Keratinocyte (primary cell): ENCODE data around the gene EVL. TPM values are rescaled to one million over a fixed set of nuclear protein-coding genes. Genes with fewer than 3 reads are reported as not detected.

Experiments
- DNase-seq: peaks from one replicate; pipeline ENCODE4 v3.0.0-alpha.2; 2011; ENCODE audit warnings: low read depth, missing footprints, low spot score
- FAIRE-seq: peaks from 2 replicates; lab custom pipeline; 2011; peaks lifted over from hg19 to GRCh38; lab: Jason Lieb, UNC
- H2AFZ ChIP-seq: 2 replicates; pipeline ENCODE4 v1.6.0; 2012; ENCODE audit warnings: low read length, control low read depth, inconsistent platforms; ENCODE audit not compliant: control insufficient read depth
- H3K27ac ChIP-seq: 2 replicates; pipeline ENCODE4 v1.5.1; 2011; ENCODE audit warnings: low read length; ENCODE audit not compliant: control insufficient read depth, insufficient read depth
- H3K27me3 ChIP-seq: 3 replicates; pipeline ENCODE4 v1.6.0; 2011; ENCODE audit warnings: low read length; ENCODE audit not compliant: control insufficient read depth, insufficient read depth; ENCODE audit errors: extremely low read depth
- H3K36me3 ChIP-seq, 2 experiments: 2 replicates in 1 of 2; 3 replicates in 1 of 2; pipeline ENCODE4 v1.5.1; 2011; ENCODE audit warnings: low read length in 2 of 2, mild to moderate bottlenecking in 1 of 2; ENCODE audit not compliant: control insufficient read depth in 2 of 2, insufficient read depth in 2 of 2; ENCODE audit errors: extremely low read depth in 1 of 2
- H3K4me1 ChIP-seq: 3 replicates; pipeline ENCODE4 v1.5.1; 2011; ENCODE audit warnings: low read length; ENCODE audit not compliant: control insufficient read depth, insufficient read depth; ENCODE audit errors: extremely low read depth
- H3K4me2 ChIP-seq: 3 replicates; pipeline ENCODE4 v1.6.0; 2011; ENCODE audit warnings: low read depth, low read length; ENCODE audit not compliant: control insufficient read depth, insufficient read depth; ENCODE audit errors: extremely low read depth
- H3K4me3 ChIP-seq, 3 experiments: fragments of 200-600 bp in 1 of 3; sonication (generic) in 1 of 3; 2 replicates in 2 of 3; 3 replicates in 1 of 3; pipeline ENCODE4 v1.5.1; 2011 to 2016; ENCODE audit warnings: low read length in 3 of 3, mild to moderate bottlenecking in 3 of 3, control low read depth in 2 of 3, inconsistent platforms in 1 of 3, low read depth in 1 of 3, mixed read lengths in 1 of 3, mixed run types in 1 of 3, moderate library complexity in 1 of 3; ENCODE audit not compliant: control insufficient read depth in 2 of 3, insufficient read depth in 2 of 3; ENCODE audit errors: extremely low read depth in 1 of 3
- H3K79me2 ChIP-seq: 2 replicates; pipeline ENCODE4 v1.6.0; 2012; ENCODE audit warnings: low read length; ENCODE audit not compliant: control insufficient read depth, insufficient read depth
- H3K9ac ChIP-seq: 3 replicates; pipeline ENCODE4 v1.6.0; 2011; ENCODE audit warnings: low read length; ENCODE audit not compliant: control insufficient read depth, insufficient read depth; ENCODE audit errors: extremely low read depth
- H3K9me1 ChIP-seq: 3 replicates; pipeline ENCODE4 v1.6.0; 2011; ENCODE audit warnings: low read length; ENCODE audit not compliant: control insufficient read depth, insufficient read depth; ENCODE audit errors: extremely low read depth
- H3K9me3 ChIP-seq: 2 replicates; pipeline ENCODE4 v1.5.1; 2012; ENCODE audit warnings: low read depth, low read length; ENCODE audit not compliant: control insufficient read depth
- H4K20me1 ChIP-seq: 3 replicates; pipeline ENCODE4 v1.6.0; 2011; ENCODE audit warnings: low read length; ENCODE audit not compliant: control insufficient read depth, insufficient read depth; ENCODE audit errors: extremely low read depth
- CTCF ChIP-seq, 3 experiments: IDR thresholded peaks in 1 of 3; conservative IDR thresholded peaks in 1 of 3; optimal IDR thresholded peaks in 1 of 3; 2 replicates in 2 of 3; 3 replicates in 1 of 3; pipeline versions ENCODE3 to v1.5.1; 2011; ENCODE audit warnings: low read length in 3 of 3, mild to moderate bottlenecking in 3 of 3, moderate library complexity in 2 of 3, control low read depth in 1 of 3, inconsistent platforms in 1 of 3; ENCODE audit not compliant: insufficient read depth in 2 of 3; ENCODE audit errors: extremely low read depth in 1 of 3
- EZH2 ChIP-seq: IDR thresholded peaks from one replicate; pipeline ENCODE4 v1.6.1; 2012; ENCODE audit warnings: inconsistent platforms, mild to moderate bottlenecking, low read length, moderate library complexity
- dilution Hi-C: fragments of 300-500 bp; cut with MboI; formaldehyde crosslinking; loops from one replicate; pipeline ENCODE4 v1.7.0; 2020; ENCODE audit warnings: low sequenced_read_pairs; ENCODE audit not compliant: extremely low pct_ligation_motif_present
- polyA plus RNA-seq, 5 experiments: library from polyadenylated mRNA; depleted of rRNA in 3 of 5; stranded (reverse) in 3 of 5; stranded (forward) in 1 of 5; unstranded in 1 of 5; fragments of >200 nt; gene quantifications; 1 replicate in 1 of 5; 2 replicates in 3 of 5; 3 replicates in 1 of 5; pipeline versions ENCODE4 v1.2.1 to v1.2.3, GENCODE V29; 2011 to 2012; ENCODE audit warnings: missing spikeins in 2 of 5, low read depth in 1 of 5, low replicate concordance in 1 of 5

The EVL gene
- polyA plus RNA-seq, 1 donor (not counting 4 experiments of a cell fraction or from before 2014, with no cell fraction given): 12.0 TPM

GRCh38 chr14:100071545-100071944, 6.3 kb downstream of the EVL start:
- no peaks in the 10 kb centered on the region for H3K79me2 ChIP-seq
- dilution Hi-C loops: no loop called here
- H4K20me1 ChIP-seq: no peaks in the 10 kb centered on the region

GRCh38 chr14:100072783-100073346, 7.6 kb downstream of the EVL start:
- H2AFZ ChIP-seq: peak overlapping the region; percentile 67
- peak overlapping the region; percentile 42 for H3K27ac ChIP-seq
- no peaks in the 10 kb centered on the region for H3K79me2 ChIP-seq
- dilution Hi-C loops: no loop called here
- H3K4me2 ChIP-seq: peak overlapping the region; percentile 65
- FAIRE-seq (peak; percentile 70), DNase-seq (no peak)
- H3K4me3 ChIP-seq: no peak overlapping the region
- H3K9me1 ChIP-seq: no peaks in the 10 kb centered on the region
- peak overlapping the region; percentile 24 for H3K9ac ChIP-seq
- H3K9me3 ChIP-seq: no peaks in the 10 kb centered on the region
- H3K27me3 ChIP-seq: no peaks in the 10 kb centered on the region
- no peaks in the 10 kb centered on the region for H4K20me1 ChIP-seq
- TF ChIP-seq CTCF (optimal IDR thresholded peaks at IDR 0.05 in 1 of 3, IDR thresholded peaks at IDR 0.05 in 1 of 3, conservative IDR thresholded peaks at IDR 0.05 in 1 of 3; ENCODE audit: extremely low read depth in 1 of 3, insufficient read depth in 2 of 3, low read length in 3 of 3) (peak; percentile 85 to 92 (median 89)), EZH2 (no peak)
- peaks cover 27% of the 10 kb centered on the region for H3K4me1 ChIP-seq
- H3K36me3 ChIP-seq: no peaks in the 10 kb centered on the region

More at GRCh38 chr14:100071545-100071944, 6.3 kb downstream of the EVL start:
- no peak overlapping the region for H2AFZ ChIP-seq
- H3K36me3 ChIP-seq: no peaks in the 10 kb centered on the region
- no peak for FAIRE-seq
- no peak overlapping the region for H3K4me3 ChIP-seq
- H3K27me3 ChIP-seq: no peaks in the 10 kb centered on the region
- DNase-seq: no peak
- H3K27ac ChIP-seq: no peak overlapping the region
- no peak overlapping the region for H3K9ac ChIP-seq
- H3K9me3 ChIP-seq: no peaks in the 10 kb centered on the region
- peaks cover 30% of the 10 kb centered on the region for H3K4me1 ChIP-seq
- TF ChIP-seq EZH2: no peak
- TF ChIP-seq CTCF (optimal IDR thresholded peaks at IDR 0.05 in 1 of 3, IDR thresholded peaks at IDR 0.05 in 1 of 3, conservative IDR thresholded peaks at IDR 0.05 in 1 of 3; ENCODE audit: extremely low read depth in 1 of 3, insufficient read depth in 2 of 3, low read length in 3 of 3): no peak
- H3K4me2 ChIP-seq: no peak overlapping the region
- H3K9me1 ChIP-seq: no peaks in the 10 kb centered on the region
